H1 (cell line): ENCODE data around the gene NOL8. TPM values are rescaled to one million over a fixed set of nuclear protein-coding genes. Genes with fewer than 3 reads are reported as not detected.

Experiments used
- HDAC6 ChIP-seq: IDR thresholded peaks from one replicate; pipeline ENCODE4 v1.7.1; 2012; ENCODE audit warnings: low read depth, mild to moderate bottlenecking, inconsistent platforms, low read length, moderate library complexity
- JUND ChIP-seq: IDR thresholded peaks from 2 replicates; pipeline ENCODE4 v1.6.1; 2011; ENCODE audit warnings: mild to moderate bottlenecking, improper control_type of control experiment, low read length
- polyA plus RNA-seq, 7 experiments: library from polyadenylated mRNA; depleted of rRNA in 3 of 7; stranded (reverse) in 5 of 7; unstranded in 2 of 7; fragments of >200 nt in 5 of 7; fragments of 200-250 nt in 2 of 7; gene quantifications; 1 replicate in 5 of 7; 2 replicates in 1 of 7; 4 replicates in 1 of 7; pipeline versions ENCODE4 v1.2.1 to v1.2.3, GENCODE V29; 2011 to 2013; ENCODE audit warnings: missing spikeins in 2 of 7, mixed read lengths in 2 of 7
- total RNA-seq: library from RNA; stranded (reverse); fragmentation: NEBNext Ultra II Directional; extraction: Animal tissue kit (Norgen Biotek cat#: 25700); gene quantifications from 2 replicates; pipeline ENCODE4 v1.2.1, GENCODE V29; 2021

Gene NOL8
- total and polyA plus RNA-seq, 2 of the 8 experiments (the other 6 are each of a cell fraction or from before 2014, with no cell fraction given): 6.2 to 30.4 TPM

DNA sequence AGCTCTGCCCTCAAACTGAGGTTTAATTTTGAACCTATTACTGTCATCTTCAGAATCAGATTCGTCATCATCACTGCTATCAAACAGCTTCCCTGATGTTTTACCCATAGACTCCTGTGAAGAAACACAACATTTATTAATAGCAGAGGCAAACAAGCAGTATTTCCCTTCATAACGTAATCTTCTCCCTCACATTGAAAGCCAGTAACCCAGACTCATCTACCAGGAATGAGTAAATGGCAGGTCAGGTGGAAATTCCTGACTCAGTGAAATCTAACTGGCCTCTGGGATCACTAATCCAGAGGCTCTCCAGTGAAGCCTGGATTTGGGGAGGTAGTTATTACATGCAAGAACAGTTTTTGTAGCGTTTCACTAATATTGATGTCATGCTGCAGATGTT, 14.6 kb downstream of the NOL8 start (continued):
- TF ChIP-seq JUND: no peak
- TF ChIP-seq HDAC6: no peak
